H1 (cell line): ENCODE results near the gene SMURF2. TPM values are rescaled to one million over a fixed set of nuclear protein-coding genes. Genes with fewer than 3 reads are reported as not detected.

ENCODE experiments used
- KDM1A ChIP-seq: fragments of 200-600, 300-600 bp; sonication (generic); IDR thresholded peaks from 2 replicates; pipeline ENCODE4 v1.7.1; 2016; ENCODE audit warnings: mild to moderate bottlenecking, low read length, borderline replicate concordance
- TAF7 ChIP-seq: optimal IDR thresholded peaks from 2 replicates; pipeline ENCODE3; 2011; ENCODE audit warnings: low read depth, mild to moderate bottlenecking, inconsistent platforms, low read length, moderate library complexity, borderline replicate concordance
- polyA plus RNA-seq, 7 experiments: library from polyadenylated mRNA; depleted of rRNA in 3 of 7; stranded (reverse) in 5 of 7; unstranded in 2 of 7; fragments of >200 nt in 5 of 7; fragments of 200-250 nt in 2 of 7; gene quantifications; 1 replicate in 5 of 7; 2 replicates in 1 of 7; 4 replicates in 1 of 7; pipeline versions ENCODE4 v1.2.1 to v1.2.3, GENCODE V29; 2011 to 2013; ENCODE audit warnings: missing spikeins in 2 of 7, mixed read lengths in 2 of 7
- total RNA-seq: library from RNA; stranded (reverse); fragmentation: NEBNext Ultra II Directional; extraction: Animal tissue kit (Norgen Biotek cat#: 25700); gene quantifications from 2 replicates; pipeline ENCODE4 v1.2.1, GENCODE V29; 2021

The SMURF2 gene
- total and polyA plus RNA-seq, 2 of the 8 experiments (the other 6 are each of a cell fraction or from before 2014, with no cell fraction given), result 7.2 to 29.2 TPM

DNA sequence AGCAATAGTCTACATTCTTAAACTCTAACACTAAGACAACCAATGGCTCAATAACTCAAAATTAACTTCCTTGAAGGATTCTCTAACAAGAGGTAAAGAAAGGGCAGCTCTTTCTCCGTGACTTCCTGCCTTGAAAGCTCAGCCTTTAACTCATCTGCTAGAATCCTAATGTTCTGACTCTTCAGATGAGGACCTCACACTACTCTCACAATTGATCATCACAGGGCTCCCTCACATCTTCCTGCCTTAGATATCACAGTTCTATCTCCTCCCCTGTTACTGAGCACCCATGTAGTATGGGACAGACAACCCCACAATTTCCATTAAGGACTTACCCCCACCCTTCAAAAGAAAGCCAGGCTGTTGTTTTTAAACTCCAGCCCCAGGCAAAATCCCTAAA is 33.5 kb downstream of the SMURF2 start (continued):
- TF ChIP-seq TAF7 (no peak), KDM1A (no peak)
